PFSK-1 (cell line): Measurements from ENCODE around the gene COA8.

ENCODE experiments used
- FOXP2 ChIP-seq: optimal IDR thresholded peaks from 2 replicates; pipeline ENCODE3; 2011; ENCODE audit warnings: borderline replicate concordance, control low read depth, inconsistent platforms; ENCODE audit not compliant: insufficient read depth; ENCODE audit errors: extremely low read length, extremely low read depth
- POLR2AphosphoS5 ChIP-seq: IDR thresholded peaks from 2 replicates; pipeline ENCODE4 v1.6.1; 2012; ENCODE audit warnings: low read depth, mild to moderate bottlenecking, control low read depth, low read length, moderate library complexity
- REST ChIP-seq, 2 experiments: IDR thresholded peaks; 2 replicates each; pipeline versions ENCODE4 v1.6.1 to v1.8.0; 2011 to 2012; ENCODE audit warnings: low read depth in 2 of 2, low read length in 2 of 2, control low read depth in 1 of 2, inconsistent platforms in 1 of 2, mild to moderate bottlenecking in 1 of 2, moderate library complexity in 1 of 2; ENCODE audit not compliant: insufficient read depth in 1 of 2
- SIN3A ChIP-seq: IDR thresholded peaks from 2 replicates; pipeline ENCODE4 v1.6.1; 2012; ENCODE audit warnings: mild to moderate bottlenecking, low read length, moderate library complexity, borderline replicate concordance; ENCODE audit not compliant: insufficient read depth
- TAF1 ChIP-seq: IDR thresholded peaks from 2 replicates; pipeline ENCODE4 v1.6.1; 2012; ENCODE audit warnings: low read length, control low read depth, borderline replicate concordance; ENCODE audit not compliant: insufficient read depth

Gene COA8

GRCh38 chr14:103558071-103558882, 4.5 kb upstream of the COA8 start:
- TF ChIP-seq POLR2AphosphoS5 (no peak), TAF1 (no peak), SIN3A (no peak)

DNA sequence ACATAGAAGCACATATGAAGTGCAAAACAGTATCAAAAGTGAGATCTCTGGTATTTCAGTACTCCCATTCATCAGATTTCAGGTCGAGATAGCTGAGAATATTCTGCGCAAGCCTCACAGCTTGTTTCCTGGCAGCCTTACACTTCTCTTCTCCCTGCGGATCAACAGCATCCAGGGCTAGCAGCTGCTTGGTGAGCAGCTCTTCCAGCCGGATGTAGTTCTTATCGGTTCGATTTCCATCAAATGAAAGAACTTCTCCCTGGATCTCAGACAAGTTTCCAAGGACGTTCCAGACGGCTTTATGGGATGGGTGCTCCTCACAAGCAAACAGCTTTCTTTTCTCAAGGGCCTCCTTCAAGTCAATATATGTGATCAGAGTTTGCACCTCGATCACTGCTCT, 3.0 kb upstream of the COA8 start:
- TF ChIP-seq SIN3A (no peak), FOXP2 (no peak), TAF1 (no peak)

DNA sequence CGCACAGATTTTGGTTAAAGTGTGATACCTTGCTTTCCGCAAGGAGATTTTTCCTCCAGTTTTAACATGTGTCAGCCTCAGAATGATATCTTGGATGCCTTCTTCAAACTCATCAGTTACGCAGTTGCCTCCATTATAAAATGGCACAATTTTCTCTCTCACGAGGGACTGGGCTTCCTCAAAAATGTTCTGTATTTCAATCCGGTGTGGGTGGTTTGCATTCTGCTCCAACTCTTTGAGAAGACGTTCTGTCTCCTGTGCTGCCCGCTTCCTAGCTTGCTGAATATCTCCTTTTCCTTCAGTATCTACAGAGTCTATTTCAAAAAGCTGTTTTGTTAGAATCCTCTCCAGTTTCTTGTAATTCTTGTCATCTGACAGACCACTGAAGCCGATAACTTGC, 2.1 kb upstream of the COA8 start:
- TF ChIP-seq FOXP2, result no peak

DNA sequence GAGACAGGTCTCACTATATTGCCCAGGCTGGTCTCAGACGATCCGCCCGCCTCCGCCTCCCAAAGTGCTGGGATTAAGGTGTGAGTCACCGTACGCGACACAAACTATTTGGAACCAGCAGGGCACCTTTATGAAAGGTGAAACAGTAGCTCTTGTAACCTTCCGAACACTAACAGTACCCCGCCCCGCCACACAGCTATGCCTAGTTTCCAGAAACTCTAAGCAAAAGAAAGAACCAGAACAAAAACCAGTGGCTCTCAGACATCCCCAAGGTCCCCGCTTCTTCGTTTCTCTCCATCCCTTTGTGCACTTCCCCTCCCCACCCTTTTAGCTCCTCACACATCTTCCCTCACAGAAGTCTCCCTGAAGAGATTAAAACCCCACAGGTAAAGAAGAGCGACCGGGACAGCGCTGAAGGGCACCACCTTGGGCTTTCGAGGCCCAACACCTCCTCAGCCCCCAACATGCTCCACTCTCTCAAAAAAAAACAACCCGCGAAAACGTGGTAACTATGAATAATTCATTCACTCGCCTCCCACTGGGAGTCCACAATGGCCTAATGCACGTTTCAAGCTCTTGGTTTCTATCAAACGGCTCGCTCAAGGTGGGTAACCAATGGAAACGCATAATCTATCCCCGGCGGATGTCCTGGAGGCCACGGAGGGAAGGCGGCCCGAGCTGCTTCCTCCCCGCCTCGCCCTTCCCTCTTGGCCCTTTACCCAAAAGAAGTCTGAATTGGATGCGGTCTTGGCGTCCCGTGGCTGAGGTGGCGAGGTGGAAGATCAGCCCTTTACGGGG, 1.2 kb upstream of the COA8 start:
- no peak; the same call in 1 of the 2 replicates for TF ChIP-seq POLR2AphosphoS5
- no peak for TF ChIP-seq TAF1
- TF ChIP-seq SIN3A, result no peak
- TF ChIP-seq FOXP2, result no peak
- no peak for TF ChIP-seq REST (IDR thresholded peaks at IDR 0.05; ENCODE audit: insufficient read depth in 1 of 2, low read depth in 2 of 2, low read length in 2 of 2)

DNA sequence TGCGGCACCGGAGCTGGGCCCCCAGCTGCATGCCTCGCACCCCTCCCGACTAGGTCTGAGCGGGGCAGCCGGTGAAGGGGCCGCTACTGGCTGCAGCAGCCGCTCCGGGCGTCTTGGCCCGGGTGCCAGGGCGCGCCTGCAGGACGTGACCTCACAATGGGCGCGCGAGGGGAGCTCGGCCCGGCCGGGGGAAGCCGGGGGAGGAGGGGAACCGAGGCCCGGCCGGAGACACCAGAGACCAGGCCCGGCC, 656 bp upstream of the COA8 start:
- TF ChIP-seq SIN3A, result no peak
- TF ChIP-seq REST (IDR thresholded peaks at IDR 0.05; ENCODE audit: insufficient read depth in 1 of 2, low read depth in 2 of 2, low read length in 2 of 2), result no peak
- TF ChIP-seq FOXP2, result no peak
- no peak for TF ChIP-seq TAF1
- no peak for TF ChIP-seq POLR2AphosphoS5

GRCh38 chr14:103563226-103563620, 463 bp downstream of the COA8 start:
- TF ChIP-seq REST (IDR thresholded peaks at IDR 0.05; ENCODE audit: insufficient read depth in 1 of 2, low read depth in 2 of 2, low read length in 2 of 2) (no peak), FOXP2 (no peak), POLR2AphosphoS5 (no peak), TAF1 (no peak), SIN3A (no peak)
